ENCODE results near the gene ARSJ. TPM values are rescaled to one million over a fixed set of nuclear protein-coding genes. Genes with fewer than 3 reads are reported as not detected.
A peak's percentile ranks its signal among the peaks of the same experiment; 100 is the strongest.
"Not testable (repeated sequence)": the region's sequence is repeated elsewhere in the genome, so short reads cannot be mapped to it uniquely, and the experiment has no call there.

The ARSJ gene
- total RNA-seq, 4 donors from 2014 or later: 1.0 to 3.3 (median 1.4) TPM

DNA sequence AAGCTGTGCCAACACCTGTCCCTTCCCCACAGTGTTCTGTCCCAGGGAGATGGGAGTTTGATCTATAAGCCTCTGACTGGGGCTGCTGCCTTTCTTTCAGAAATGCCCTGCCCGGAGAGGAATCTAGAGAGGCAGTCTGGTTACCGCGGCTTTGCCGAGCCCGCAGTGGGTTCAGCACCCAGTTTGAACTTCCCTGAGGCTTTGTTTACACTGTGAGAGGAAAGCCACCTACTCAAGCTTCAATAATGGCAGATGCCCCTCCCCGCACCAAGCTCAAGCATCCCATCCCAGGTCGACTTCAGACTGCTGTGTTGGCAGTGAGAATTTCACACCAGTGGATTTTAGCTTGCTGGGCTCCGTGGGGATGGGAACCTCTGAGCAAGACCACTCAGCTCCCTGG is 33.3 kb upstream of the ARSJ start:
- no peak for DNase-seq
- H3K27me3 ChIP-seq: no peaks in the 10 kb centered on the region
- no peak overlapping the region for H3K4me3 ChIP-seq
- no peaks in the 10 kb centered on the region for H3K36me3 ChIP-seq
- no peaks in the 10 kb centered on the region for H3K9me3 ChIP-seq
- no peak overlapping the region for H3K27ac ChIP-seq
- no peak for TF ChIP-seq POLR2A (IDR thresholded peaks at IDR 0.05)
- no peaks in the 10 kb centered on the region for H3K4me1 ChIP-seq

DNA sequence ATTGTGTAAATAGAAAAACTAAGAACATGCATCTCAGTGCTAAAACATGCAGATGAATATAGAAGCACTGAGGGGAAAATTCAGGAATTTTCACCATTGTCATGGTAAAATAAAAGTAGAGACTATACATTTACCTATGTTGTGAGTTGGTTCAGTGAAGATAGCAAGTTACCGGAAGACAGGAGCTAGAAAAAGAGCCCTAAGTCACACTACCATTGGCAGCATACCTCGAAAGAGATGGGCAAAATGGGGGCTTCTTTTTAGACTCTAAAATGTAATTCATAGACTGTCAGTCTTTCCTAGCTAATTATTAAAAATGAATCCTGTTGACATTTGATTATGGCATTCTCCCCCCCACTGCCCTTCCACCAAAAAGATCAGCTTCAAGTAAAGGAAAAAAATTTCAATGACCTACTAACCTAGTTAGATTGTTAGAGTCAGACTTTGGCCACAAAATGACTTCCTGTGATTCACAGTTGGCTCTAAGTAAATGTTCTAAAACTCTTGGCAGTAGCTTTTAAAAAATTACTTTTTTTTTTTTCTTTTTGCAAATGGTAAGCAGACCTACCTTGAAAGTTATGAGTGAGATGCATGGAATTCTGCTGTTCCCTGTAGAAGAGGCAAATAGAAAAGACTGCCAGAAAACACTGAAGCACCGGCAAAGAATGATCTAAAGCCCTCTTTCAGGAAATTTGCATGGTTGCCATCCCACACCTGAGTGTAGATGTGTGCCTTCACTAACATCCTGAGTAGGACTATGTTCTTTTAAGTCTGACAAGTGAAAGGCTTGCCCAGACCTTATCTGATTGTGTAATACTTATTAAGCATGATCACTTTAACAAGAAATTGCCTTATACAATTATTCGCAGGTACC is 26.4 kb upstream of the ARSJ start:
- DNase-seq: no peak
- no peak overlapping the region for H3K27ac ChIP-seq

DNA sequence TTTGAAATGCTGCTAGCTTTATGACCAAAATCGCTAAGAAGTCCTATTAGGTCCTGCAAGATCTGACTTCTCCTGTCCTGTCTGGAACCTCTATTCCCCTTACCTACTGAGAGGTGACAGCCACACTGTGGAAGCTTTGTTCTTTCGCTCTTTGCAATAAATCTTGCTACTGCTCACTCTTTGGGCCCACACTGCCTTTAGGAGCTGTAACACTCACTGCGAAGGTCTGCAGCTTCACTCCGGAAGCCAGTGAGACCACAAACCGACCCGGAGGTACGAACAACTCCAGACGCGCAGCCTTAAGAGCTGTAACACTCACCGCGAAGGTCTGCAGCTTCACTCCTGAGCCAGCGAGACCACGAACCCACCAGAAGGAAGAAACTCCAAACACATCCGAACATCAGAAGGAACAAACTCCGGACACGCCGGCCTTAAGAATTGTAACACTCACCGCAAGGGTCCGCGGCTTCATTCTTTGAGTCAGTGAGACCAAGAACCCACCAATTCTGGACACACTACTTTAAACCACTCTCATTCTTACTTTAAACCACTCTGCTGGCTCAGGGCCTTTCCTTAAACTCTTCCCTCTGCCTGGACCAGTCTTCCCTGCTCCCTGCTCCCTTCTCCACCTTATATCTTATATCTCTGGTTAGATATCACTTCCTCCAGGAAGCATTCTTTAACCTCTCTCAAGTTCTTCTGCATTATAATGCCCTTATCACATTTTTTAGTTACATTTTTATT is 25.2 kb upstream of the ARSJ start:
- H3K27ac ChIP-seq, H3K36me3 ChIP-seq, H3K4me1 ChIP-seq, H3K9me3 ChIP-seq, H3K27me3 ChIP-seq, H3K4me3 ChIP-seq: not testable (repeated sequence)
- peak in 2 of 3 donors; percentile 16 to 52 for DNase-seq

More for the DNA sequence above, 26.4 kb upstream of the ARSJ start:
- Histone ChIP-seq H3K4me1 (no peaks in the 10 kb centered on the region), H3K4me3 (no peak overlapping the region), H3K36me3 (no peaks in the 10 kb centered on the region), H3K9me3 (no peaks in the 10 kb centered on the region), H3K27me3 (no peaks in the 10 kb centered on the region)
- TF ChIP-seq, protein P1, sequence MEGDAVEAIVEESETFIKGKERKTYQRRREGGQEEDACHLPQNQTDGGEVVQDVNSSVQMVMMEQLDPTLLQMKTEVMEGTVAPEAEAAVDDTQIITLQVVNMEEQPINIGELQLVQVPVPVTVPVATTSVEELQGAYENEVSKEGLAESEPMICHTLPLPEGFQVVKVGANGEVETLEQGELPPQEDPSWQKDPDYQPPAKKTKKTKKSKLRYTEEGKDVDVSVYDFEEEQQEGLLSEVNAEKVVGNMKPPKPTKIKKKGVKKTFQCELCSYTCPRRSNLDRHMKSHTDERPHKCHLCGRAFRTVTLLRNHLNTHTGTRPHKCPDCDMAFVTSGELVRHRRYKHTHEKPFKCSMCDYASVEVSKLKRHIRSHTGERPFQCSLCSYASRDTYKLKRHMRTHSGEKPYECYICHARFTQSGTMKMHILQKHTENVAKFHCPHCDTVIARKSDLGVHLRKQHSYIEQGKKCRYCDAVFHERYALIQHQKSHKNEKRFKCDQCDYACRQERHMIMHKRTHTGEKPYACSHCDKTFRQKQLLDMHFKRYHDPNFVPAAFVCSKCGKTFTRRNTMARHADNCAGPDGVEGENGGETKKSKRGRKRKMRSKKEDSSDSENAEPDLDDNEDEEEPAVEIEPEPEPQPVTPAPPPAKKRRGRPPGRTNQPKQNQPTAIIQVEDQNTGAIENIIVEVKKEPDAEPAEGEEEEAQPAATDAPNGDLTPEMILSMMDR (IDR thresholded peaks at IDR 0.05): no peak
- TF ChIP-seq POLR2A (IDR thresholded peaks at IDR 0.05): no peak

DNA sequence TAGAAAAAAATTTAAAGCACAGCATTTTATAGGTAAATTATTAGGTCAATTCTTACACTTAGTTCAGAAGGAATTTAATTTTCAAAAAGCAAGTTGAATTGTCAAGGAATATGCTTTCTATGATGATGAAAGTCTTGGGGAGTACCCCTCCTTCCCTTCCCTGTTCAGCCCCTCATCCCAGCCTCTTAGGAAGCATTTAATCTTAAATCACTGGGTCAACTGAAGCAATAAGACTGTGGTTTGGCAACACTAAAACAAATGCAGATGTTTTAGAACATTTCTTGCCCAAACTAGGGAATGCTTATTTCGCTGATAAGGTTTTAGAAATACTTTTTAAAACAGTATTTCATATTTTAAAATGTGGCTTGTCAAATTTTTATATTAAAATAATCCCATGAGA is 19.1 kb upstream of the ARSJ start:
- Histone ChIP-seq H3K27ac (no peak overlapping the region), H3K9me3 (no peaks in the 10 kb centered on the region), H3K4me1 (no peaks in the 10 kb centered on the region), H3K27me3 (no peaks in the 10 kb centered on the region), H3K4me3 (no peak overlapping the region), H3K36me3 (no peaks in the 10 kb centered on the region)
- no peak for TF ChIP-seq POLR2A (IDR thresholded peaks at IDR 0.05)
- TF ChIP-seq, protein P1 (IDR thresholded peaks at IDR 0.05): no peak
- no peak for DNase-seq

DNA sequence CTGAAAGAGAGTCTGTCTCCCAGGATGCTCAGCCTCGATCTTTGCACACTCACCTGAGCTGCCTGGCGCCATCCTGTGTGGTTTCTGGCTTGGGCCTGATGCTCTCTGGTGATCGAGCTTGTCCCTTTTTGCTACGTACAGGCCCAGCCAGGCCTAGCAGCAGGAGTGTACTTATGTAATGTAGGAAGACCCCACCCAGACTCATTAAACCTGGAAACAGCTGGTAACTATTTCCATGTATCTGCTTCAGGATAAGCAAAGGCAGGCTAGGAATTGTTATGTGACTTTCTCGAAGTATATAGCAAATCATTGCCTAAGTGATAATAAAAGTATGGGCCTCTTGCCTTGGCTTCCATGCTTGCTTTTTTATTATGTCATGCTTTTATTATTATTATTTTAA is 18.6 kb upstream of the ARSJ start:
- Histone ChIP-seq H3K4me3 (no peak overlapping the region), H3K36me3 (no peaks in the 10 kb centered on the region), H3K27ac (no peak overlapping the region), H3K27me3 (no peaks in the 10 kb centered on the region), H3K4me1 (no peaks in the 10 kb centered on the region), H3K9me3 (no peaks in the 10 kb centered on the region)
- TF ChIP-seq, protein P1 (IDR thresholded peaks at IDR 0.05): no peak
- TF ChIP-seq POLR2A (IDR thresholded peaks at IDR 0.05): no peak
- no peak for DNase-seq

DNA sequence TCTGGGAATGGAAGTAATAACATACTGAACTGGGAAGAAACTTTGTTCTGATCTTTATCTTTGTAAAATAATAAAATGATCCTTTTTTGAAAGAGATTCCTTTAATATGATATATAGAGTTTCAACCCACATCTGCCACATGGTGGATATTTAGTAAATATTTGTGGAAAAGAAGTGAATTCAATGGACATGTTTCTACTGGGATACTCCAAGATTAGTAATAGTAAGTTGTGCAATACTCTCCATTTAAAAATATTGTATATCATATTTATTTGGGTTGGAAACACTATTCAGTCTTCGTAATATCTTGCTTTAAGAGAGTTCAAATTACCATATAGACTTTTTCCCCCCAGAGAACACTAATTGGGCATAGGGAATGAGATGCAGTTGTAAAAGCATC is 17.8 kb upstream of the ARSJ start:
- Histone ChIP-seq H3K4me3 (no peak overlapping the region), H3K36me3 (no peaks in the 10 kb centered on the region), H3K4me1 (no peaks in the 10 kb centered on the region), H3K27ac (no peak overlapping the region), H3K9me3 (no peaks in the 10 kb centered on the region), H3K27me3 (no peaks in the 10 kb centered on the region)
- no peak for TF ChIP-seq POLR2A (IDR thresholded peaks at IDR 0.05)
- TF ChIP-seq, protein P1 (IDR thresholded peaks at IDR 0.05): no peak
- DNase-seq: no peak

All from Peyer's patch (tissue), 4 donors.